Measurements from ENCODE around the gene PSAT1.

PSAT1 gene

DNA sequence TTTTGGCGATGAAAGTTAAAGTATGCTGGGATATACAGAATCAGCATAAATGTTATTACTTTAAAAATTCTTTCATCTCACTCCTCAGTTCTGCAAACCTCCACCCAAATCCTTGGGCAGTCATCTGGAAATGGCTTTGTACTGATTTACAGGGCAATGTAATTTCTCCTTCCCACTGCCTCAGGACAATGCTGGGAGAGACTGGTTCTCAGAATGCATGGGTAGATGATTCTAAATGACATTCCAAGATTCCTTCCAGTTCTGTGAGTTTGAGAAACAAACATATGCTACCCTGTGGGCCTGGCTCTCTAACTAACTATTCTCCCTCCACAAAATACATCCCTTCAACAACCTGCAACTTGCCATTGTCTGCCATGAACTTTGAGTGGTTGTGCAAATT, 7.5 kb upstream of the PSAT1 start:
- in situ Hi-C loops (cut with HindIII; ENCODE audit: low pct_ligation_motif_present, low pct_unique_long_range_greater_than_20kb, low sequenced_read_pairs), result no loop called here
- DNase-seq, result peak; percentile 51

DNA sequence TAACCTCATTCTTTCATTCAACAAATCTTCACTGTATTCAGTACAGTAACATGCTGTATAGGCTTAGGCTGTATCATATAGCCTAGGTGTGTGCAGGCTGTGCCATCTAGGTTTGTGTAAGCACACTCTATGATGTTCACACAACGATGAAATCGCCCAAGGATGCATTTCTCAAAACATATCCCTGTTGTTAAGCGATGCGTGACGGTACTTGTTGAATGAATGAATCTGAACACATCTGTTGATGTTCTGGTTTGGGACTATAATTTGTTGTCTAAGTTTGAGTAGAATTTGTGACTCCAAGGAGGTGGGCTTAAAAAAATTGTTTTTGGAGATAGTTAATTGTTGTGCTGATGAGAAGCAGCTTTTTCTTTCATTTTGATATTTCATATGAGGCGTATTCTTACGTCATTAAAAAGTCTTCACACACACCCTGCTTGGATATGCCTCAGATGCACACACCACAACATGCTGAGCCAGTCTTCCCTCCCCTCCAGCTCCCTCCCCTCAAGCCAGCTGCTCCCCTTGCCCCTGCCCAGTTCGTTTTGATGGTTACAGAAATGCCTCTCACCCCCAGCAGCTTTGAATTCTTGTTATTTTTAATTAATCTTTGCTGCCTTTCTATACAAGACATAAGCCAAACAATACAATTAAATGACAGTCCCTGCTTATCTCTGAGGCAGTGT, 5.5 kb upstream of the PSAT1 start:
- DNase-seq, result no peak
- in situ Hi-C loops (cut with HindIII; ENCODE audit: low pct_ligation_motif_present, low pct_unique_long_range_greater_than_20kb, low sequenced_read_pairs), result no loop called here

DNA sequence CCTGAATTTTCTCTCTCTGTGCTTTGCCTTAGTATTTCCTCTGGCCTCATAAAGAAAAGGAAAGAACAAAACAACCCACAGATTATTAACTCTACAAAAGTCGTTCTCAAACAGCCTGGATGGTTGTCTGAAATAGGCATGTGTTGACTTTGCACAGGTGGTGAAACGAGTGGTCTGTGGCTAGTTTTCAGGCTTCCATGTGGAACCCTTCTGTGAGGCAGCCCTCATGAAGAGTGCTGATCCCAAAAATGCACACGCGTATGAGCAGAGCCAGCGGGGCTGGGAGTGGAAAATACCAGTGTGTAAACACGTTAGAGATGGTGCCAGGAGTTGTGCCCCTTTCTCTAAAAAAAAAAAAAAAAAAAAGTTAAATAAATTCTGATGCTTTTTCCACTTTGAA, 4.9 kb upstream of the PSAT1 start:
- in situ Hi-C loops (cut with HindIII; ENCODE audit: low pct_ligation_motif_present, low pct_unique_long_range_greater_than_20kb, low sequenced_read_pairs), result no loop called here
- no peak for DNase-seq

DNA sequence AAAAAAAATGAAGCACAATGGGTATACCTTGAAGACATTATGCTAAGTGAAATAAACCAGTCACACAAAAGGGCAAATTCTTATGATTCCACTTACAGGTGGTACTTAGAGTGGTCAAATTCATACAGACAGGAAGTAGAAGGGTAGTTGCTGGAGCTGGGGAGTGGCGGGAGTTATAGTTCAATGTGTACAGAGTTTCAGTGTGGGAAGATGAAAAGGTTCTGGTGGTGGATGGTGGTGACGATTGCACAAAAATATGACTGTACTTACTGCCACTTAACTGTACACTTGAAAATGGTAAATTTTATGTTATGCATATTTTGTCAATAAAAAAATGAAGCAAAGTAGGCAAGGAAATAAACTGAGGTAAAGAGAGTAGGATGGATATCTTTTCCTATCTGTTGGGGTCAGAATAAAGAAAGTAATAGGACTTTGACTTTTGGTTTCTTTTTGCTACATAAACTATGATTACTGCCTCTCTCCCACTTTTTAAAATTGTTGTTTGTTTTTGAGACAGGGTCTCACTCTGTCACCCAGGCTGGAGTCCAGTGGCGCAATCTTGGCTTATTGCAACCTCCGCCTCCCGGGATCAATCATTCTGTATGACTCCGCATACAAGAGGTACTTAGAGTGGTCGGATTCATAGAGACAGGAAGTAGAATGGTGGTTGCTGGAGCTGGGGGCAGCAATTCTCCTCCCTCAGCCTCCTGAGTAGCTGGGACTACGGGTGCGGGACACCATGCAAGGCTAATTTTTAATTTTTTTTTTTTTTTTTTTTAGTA, 4.0 kb upstream of the PSAT1 start:
- in situ Hi-C loops (cut with HindIII; ENCODE audit: low pct_ligation_motif_present, low pct_unique_long_range_greater_than_20kb, low sequenced_read_pairs), result no loop called here
- no peak for DNase-seq

DNA sequence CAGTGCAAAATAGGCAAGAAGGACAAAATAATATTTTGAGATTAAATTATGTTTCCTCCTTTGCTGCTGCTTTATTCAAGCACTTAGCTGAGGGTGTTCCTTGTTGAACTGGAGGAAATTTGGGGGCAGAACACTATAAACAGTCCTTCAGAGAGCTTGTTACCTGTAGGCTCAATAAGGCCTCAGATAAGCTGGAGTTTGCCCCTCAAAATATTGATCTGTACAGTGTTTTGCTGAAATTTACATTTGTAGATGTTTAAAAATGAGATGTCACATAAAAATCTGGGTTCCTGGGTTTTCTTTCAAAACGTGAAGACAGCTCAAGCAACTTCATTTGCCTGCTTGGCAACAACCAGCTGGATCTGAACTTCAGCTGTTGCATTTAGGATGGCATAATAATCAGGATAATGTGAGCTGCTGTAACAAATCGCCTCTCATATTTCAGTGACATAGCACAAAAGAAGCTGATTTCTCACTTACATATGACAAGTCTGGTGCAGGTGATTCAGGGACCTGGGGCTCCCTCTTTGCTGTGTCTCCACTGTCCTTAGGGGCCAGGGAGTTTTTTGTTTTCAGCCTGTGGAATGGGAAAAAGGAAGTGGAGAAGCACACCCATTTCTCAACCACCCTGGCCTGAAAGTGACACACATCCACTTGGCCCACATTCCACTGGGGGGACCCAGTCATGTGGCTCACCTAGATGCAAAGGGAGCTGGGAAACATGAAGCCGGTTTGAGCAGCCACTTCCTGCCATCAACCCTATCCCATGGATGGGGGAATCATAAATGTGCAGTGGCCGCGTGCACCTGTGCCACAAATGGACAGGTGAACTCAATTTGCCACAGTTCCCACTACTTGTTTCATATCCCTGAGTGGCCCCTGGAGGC, 2.4 kb upstream of the PSAT1 start:
- no peak for DNase-seq
- in situ Hi-C loops (cut with HindIII; ENCODE audit: low pct_ligation_motif_present, low pct_unique_long_range_greater_than_20kb, low sequenced_read_pairs), result no loop called here

DNA sequence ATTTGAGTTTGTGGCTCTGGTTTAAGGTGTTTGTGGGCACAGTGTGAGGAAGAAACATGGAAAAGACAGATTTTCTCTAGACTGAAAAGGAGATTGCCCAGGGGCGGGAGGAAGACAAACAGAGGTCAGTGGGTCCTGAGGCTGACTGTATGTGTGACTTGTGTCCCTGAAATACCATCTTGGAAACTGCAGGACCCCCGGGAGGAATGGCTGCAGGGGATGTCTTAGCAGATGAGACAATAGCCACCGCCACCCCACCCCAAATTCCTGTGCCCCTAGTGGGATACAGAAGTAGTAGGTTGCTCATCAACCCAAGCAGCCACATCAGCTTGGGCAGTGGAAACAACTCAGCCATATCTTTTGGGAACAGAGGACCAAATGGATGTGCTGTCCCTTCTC, 1.7 kb upstream of the PSAT1 start:
- DNase-seq, result no peak
- in situ Hi-C loops (cut with HindIII; ENCODE audit: low pct_ligation_motif_present, low pct_unique_long_range_greater_than_20kb, low sequenced_read_pairs), result no loop called here

DNA sequence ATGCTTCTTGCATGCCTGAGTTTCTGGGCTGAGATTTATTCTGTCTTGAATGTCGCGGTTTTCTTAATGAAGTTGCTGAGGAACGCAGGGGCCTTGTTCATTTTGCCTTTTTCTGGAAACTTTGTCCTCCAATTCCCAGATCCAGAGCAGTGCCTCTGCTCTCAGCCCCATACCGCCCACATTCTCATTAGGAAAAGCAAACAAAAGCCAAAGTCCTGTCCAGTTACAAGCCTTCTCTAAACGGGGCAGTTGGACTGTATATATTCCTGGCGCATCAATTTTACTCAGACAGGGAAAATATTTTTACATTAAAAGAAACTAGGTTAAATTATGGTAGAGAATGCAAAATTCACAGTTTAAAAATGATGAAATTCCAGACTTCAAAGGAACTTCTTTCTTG, 1.2 kb upstream of the PSAT1 start:
- in situ Hi-C loops (cut with HindIII; ENCODE audit: low pct_ligation_motif_present, low pct_unique_long_range_greater_than_20kb, low sequenced_read_pairs), result no loop called here
- no peak for DNase-seq

DNA sequence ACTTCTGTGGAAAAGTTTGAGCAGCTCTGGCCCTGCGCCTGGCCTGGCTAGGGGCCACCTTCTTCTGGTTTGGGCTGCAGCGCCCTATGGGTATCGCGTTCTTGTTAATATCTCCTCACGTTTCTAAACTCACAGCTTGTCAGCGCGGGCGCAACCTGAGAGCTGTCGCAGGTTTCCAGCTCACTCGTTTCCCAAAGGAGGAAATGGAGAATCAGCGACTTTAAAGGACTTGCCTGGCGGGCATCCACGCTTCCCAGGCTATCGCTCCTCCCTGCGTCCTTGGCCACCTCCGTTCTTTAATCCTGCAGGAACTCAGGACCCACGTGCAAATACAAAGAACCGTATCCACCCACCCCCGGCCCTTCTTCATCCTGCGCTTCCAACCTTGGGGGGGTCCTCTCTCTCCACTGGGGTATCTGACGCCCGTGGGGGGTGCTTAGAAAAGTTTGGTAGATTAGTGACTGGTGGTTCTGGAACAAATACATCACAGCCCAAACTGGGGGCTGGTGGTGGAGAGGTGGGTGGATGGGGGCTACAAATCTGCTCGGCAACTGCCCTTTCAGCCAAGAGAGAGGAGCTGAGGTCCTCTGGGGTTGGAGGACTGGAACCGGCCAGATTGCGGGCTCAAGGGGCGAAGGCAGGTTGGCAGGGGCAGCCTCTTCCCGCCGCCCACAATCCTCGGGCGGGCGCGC, 578 bp upstream of the PSAT1 start:
- DNase-seq, result peak; percentile 57

DNA sequence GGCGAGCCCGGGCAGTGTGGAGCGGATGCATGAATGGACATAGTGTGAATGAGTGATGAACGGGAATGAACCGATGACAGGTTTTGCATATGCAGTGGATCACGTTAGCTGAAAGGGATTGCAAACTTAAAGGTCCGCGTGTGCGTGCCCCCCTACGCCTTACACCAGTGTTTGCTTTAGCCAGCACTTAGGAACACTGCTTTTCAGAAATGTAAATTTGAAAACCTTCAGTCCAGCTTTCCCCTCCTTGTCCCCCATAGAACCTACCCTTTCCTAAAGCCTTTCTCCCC, 692 bp downstream of the PSAT1 start:
- DNase-seq, result no peak
- in situ Hi-C loops (cut with HindIII; ENCODE audit: low pct_ligation_motif_present, low pct_unique_long_range_greater_than_20kb, low sequenced_read_pairs), result no loop called here

More for the DNA sequence above, 578 bp upstream of the PSAT1 start:
- in situ Hi-C loops (cut with HindIII; ENCODE audit: low pct_ligation_motif_present, low pct_unique_long_range_greater_than_20kb, low sequenced_read_pairs), result no loop called here

DNA sequence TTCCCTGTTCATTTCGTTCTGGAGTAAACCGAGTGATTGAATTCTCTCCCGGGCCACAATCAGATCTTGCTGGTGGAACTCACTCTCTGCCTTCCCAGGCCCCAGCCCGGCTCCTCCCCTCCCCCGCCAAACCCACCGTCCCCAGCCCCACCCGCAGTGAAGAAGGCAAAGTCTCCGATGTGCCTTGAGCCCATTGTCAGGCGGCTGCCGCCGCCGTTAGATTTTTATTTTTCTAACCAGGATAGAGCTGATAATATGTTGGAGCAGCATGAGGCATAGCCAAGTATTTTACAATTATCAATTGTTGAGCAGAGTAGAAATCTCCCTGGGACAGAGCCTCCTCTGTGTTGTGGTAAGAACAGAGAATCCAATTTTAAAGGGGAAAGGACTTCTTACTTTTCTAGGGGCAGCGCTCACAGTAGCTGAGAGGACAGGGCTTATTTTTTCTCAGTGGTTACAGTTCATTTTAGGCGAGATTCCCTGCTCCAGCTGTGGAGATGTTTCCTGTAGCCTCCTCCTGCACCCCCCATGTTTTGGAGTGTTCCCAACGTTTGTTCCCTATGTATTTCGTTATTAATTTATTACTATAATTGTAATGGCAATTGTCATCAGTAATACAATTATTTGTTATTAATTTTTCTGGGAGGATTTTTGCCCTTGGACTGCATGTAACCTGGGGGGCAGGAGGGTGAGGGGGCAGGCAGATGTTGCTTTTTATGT, 1.3 kb downstream of the PSAT1 start:
- DNase-seq, result no peak
- in situ Hi-C loops (cut with HindIII; ENCODE audit: low pct_ligation_motif_present, low pct_unique_long_range_greater_than_20kb, low sequenced_read_pairs), result no loop called here

DNA sequence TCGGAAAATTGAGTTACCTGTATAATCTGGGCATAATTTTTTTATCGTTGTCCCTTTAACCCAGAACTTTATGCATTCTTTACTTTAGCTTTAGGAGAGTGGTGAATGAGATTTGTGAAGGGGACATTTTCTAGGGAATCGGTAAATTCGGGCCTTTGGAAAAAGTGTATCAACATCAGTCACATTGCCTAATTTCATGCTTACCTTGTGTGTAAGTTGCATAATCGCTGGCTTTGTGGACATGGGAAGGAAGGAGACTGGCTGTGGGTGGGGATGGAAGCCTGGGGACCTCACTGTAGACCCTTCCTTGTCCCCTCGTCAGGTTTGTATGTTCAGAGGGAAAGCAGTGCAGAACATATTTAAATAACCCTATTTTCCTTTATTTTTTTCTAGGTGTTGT, 3.3 kb downstream of the PSAT1 start:
- in situ Hi-C loops (cut with HindIII; ENCODE audit: low pct_ligation_motif_present, low pct_unique_long_range_greater_than_20kb, low sequenced_read_pairs), result no loop called here
- no peak for DNase-seq

DNA sequence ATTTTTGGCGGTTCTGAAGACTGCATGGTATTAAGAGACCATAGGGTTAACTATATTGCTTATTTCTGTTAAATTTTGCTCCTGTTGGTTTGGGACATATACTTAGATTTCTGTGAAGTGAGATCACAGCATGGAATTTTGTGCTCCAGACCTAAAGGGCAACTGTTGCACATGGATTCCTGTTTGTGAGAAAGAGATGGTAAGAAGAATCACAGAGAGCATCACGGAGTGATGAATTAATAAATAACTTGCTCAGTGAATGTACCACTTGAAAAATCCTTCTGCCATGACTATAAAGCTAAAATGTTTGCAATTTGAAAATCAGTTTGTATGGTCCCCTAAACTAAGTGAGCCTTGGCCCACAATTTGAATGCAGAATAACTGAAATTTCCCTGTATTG, 4.5 kb downstream of the PSAT1 start:
- DNase-seq, result peak; percentile 83
- in situ Hi-C loops (cut with HindIII; ENCODE audit: low pct_ligation_motif_present, low pct_unique_long_range_greater_than_20kb, low sequenced_read_pairs), result no loop called here

DNA sequence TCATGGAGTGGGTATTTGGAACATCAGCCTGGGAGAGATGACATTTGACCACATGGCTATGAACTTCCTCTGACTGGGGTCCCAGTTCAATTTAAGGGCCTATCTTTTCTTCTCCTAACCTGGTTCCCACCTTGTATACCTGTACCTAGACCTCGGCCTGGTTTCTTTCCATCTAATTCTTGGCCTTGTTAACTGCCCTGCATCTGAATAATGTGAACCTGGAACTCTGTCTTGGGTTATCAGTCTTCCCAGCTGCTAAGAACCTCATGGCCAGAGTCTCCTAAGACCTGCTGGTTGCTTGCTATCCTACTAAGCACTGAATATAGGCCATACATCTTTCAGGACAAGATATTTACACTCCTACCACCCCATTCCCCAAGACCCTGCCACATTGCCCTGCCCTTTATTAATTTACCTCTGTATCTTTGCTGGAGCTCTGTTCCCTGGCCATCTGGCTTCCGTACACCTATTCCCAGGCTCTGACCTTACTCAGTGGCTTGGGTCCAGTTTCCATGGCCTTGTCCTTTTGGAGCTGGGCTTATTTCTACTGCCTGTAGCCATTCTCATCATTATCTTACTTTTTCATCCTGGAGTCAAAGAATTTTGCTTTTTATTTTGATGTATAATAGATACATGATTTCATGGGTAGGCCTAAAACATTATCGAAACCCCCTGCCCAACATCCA, 6.6 kb downstream of the PSAT1 start:
- in situ Hi-C loops (cut with HindIII; ENCODE audit: low pct_ligation_motif_present, low pct_unique_long_range_greater_than_20kb, low sequenced_read_pairs), result no loop called here
- no peak for DNase-seq

DNA sequence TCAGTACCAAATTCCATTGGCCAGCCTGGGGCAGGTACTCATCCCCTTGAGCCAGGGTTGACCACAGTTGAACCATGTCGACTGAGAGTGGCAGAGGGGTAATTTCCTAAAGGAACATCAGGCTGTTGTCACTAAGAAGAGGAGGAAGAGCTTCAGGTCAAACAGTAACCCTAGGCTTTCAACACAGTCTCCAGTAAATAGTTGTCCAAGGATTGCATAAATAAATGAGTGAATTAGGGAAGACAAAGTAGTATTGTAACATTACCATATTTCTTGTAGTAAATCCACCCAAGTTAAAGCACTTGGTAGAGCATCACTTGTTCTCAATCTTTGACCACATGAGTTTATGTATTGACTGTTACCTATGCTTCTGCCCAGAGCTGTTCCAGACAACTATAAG, 7.4 kb downstream of the PSAT1 start:
- DNase-seq, result no peak
- in situ Hi-C loops (cut with HindIII; ENCODE audit: low pct_ligation_motif_present, low pct_unique_long_range_greater_than_20kb, low sequenced_read_pairs), result no loop called here

DNA sequence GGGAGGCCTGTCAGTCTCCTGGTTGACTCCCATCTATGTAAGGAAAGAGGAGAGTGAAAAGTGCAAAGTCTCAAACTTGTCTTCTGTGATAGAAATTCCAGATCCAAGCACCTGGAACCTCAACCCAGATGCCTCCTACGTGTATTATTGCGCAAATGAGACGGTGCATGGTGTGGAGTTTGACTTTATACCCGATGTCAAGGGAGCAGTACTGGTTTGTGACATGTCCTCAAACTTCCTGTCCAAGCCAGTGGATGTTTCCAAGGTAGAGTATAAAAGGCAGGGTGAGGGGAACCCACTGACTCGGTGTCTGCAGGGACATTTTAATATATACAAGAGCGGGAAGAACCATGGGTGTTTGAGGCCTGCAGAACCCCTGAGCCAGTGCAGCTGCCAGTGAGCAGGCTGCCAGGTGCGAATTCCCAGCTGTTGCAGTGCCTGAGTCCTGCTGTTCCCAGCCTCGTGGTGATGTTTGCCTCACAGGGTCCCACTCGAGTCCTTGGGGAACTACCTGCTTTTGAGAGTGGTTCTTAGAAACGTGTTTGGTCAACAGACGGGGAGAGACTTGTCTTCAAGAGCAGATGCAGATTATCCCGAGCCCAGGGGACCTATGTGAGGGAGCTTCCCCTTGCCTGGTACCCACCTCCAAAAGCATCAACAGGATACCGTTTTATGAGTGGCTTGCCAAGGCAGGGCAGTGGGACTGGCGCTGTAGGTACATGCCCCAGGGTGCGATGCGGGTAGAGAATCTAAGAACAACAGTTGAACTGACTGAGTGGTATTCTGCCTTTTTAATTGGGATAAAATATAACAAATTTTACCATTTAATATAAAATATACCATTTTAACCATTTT, 9.5 kb downstream of the PSAT1 start:
- in situ Hi-C loops (cut with HindIII; ENCODE audit: low pct_ligation_motif_present, low pct_unique_long_range_greater_than_20kb, low sequenced_read_pairs), result no loop called here
- no peak for DNase-seq

DNA sequence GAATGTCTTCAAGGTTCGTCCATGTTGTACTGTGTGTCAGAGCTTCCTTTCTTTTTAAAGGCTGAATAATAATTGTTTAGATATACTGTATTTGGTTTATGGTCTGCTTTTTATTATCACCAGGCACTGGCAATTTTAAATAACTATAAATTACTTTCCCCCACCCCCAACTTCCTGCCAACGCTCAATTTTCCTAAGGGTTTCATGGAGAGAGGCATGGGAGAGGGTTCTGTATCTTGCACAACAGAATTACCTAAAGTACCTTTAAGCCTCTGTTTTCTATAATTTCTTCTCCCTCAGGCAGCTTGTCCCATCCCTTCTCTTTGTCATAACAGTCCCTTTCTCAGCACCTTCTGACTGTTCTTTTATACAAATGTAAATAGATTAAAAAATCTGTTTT, 10.4 kb downstream of the PSAT1 start:
- DNase-seq, result no peak
- in situ Hi-C loops (cut with HindIII; ENCODE audit: low pct_ligation_motif_present, low pct_unique_long_range_greater_than_20kb, low sequenced_read_pairs), result no loop called here

DNA sequence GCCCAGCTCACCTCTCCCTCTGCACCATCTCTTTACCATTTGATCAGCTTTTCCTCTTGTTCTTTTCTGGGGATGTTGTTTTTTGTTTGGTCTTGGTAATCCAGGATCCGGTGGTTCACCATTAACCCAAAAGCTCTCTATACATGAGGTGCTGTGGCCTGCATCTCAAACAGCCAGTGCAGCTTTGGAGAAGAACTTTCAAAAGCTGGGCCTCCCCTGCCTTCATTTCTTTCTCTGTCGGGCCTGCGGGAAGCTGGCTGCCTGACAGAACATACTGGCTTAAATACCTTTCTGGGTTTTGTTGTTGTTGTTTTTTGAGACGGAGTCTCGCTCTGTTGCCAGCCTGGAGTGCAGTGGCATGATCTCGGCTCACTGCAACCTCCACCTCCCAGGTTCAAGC, 12.1 kb downstream of the PSAT1 start:
- DNase-seq, result no peak
- in situ Hi-C loops (cut with HindIII; ENCODE audit: low pct_ligation_motif_present, low pct_unique_long_range_greater_than_20kb, low sequenced_read_pairs), result no loop called here

Data from ACHN (cell line).